HG03558 (cell line): Measurements from ENCODE around the gene SAFB2.

ENCODE experiments used
- ATAC-seq: cut with Tn5 transposase; IDR thresholded peaks from one replicate; pipeline ENCODE4 v1.9.1; 2021; ENCODE audit warnings: moderate number of reproducible peaks; ENCODE audit not compliant: unreplicated experiment; ENCODE audit errors: extremely low read depth

The SAFB2 gene

GRCh38 chr19:5557691-5558090 lies 64.9 kb downstream of the SAFB2 start:
- ATAC-seq, result no peak

DNA sequence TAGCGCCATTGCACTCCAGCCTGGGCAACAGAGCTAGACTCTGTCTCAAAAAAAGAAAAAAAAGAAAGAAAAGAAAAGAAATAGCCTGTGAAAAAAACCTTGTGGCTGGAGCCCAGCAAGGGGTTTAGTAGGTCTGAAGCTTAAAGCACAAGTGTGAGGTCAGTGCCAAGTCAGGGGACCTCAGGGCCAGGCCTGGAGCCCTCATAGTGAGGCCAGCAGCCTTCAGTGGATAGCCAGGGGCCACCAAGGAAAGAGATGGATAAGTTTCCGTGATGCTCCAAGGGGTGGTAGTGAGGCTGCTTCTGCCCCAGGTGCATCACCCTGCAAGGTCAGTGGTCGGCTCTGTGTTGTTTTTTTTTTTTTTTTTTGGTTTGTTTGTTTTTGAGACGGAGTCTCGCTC lies 67.7 kb downstream of the SAFB2 start:
- no peak for ATAC-seq

- ATAC-seq, result no peak
Observed at GRCh38 chr19:5553892-5554291, 68.7 kb downstream of the SAFB2 start.

GRCh38 chr19:5547881-5548280 lies 74.7 kb downstream of the SAFB2 start:
- no peak for ATAC-seq

- ATAC-seq, result no peak
Observed at GRCh38 chr19:5545984-5546383, 76.6 kb downstream of the SAFB2 start.

- no peak for ATAC-seq
Observed at GRCh38 chr19:5545051-5545450, 77.5 kb downstream of the SAFB2 start.

DNA sequence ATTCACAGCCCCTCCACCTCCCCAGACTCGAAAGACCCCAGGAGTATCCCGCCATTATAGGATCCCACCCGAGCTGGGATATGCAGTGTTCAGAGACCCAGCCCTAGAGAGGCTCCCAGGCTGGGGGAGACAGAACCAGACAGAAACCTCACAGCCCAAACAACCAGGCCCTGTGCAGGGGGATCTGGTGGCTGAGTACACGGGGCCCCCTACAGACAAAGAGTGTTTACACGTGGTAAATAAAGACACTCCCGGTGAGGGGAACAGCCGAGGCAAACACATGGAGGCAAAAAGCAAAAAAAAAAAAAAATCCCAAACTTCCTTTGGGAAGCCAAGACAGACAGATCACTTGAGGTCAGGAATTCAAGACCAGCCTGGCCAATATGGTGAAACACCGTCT lies 79.9 kb downstream of the SAFB2 start:
- ATAC-seq, result no peak

DNA sequence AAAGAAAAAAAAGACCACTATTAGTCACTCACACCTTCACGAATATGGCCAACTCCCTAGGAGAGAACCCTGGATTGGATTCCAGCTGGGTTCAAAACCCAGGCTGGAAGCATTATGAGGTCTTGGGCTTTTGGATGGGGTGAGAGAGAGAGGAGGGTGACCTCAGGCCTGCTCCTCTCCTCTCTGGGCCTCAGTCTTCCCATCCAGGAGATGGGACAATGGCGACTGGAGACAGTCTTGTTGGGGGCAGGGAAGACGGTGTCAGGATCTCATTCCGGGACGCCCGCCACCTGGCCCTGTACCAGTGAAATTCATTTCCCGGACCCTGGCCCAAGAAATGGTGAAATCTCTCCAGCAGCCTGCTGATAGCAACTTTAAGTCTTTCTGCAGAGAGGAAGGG lies 81.1 kb downstream of the SAFB2 start:
- ATAC-seq, result no peak

- no peak for ATAC-seq
Observed at GRCh38 chr19:5540208-5540607, 82.4 kb downstream of the SAFB2 start.

GRCh38 chr19:5537870-5538269 lies 84.7 kb downstream of the SAFB2 start:
- no peak for ATAC-seq
